GM18517 (cell line): ENCODE results near the gene COPS7A.
A peak's percentile ranks its signal among the peaks of the same experiment; 100 is the strongest.

ENCODE experiments used
- ATAC-seq: cut with Tn5 transposase; IDR thresholded peaks from one replicate; pipeline ENCODE4 v1.9.1; 2021; ENCODE audit warnings: mild to moderate bottlenecking, moderate library complexity; ENCODE audit not compliant: unreplicated experiment

COPS7A gene, protein sequence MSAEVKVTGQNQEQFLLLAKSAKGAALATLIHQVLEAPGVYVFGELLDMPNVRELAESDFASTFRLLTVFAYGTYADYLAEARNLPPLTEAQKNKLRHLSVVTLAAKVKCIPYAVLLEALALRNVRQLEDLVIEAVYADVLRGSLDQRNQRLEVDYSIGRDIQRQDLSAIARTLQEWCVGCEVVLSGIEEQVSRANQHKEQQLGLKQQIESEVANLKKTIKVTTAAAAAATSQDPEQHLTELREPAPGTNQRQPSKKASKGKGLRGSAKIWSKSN

DNA sequence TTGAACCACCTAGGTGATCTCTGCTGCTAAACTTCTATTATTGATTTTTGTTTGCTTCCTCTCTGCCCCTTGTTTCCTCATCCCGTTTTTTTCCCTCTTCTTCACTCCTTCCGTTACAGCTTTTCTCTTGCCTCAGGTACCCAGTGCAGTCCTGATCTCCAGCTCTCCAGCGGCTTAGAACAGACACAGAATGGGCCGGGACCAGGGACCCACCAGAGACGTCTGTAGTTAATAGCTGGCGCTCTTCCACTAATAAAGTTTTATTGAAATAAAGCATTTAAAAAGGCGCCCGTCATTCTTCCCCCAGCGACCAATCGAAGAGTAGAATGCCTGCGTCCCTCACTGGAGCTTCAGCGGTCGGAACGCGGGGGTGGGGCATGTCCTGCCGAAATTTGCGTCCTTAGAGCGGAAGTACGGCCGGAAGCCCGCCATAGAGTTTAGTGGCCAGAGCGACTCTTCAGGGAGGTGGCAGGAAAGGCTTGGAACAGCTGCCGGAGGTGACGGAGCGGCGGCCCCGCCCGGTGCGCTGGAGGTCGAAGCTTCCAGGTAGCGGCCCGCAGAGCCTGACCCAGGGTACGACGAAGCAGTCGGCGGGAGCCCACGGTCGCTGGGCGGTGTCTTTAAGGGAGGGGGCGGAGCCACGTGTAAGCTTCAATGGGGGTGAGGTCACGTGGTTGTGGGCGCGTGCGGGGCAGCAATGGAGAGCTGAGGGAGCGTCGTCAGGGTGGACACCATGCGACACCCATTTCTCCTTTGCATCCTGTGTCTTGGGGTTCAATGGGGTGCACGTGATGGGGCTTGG is at the start of gene COPS7A:
Gene COPS7A (plus strand): TSS at position 440 of the 802 bp plus-strand sequence. CDS start 611 bp downstream, outside the sequence.
- ATAC-seq = peak; percentile 85

DNA sequence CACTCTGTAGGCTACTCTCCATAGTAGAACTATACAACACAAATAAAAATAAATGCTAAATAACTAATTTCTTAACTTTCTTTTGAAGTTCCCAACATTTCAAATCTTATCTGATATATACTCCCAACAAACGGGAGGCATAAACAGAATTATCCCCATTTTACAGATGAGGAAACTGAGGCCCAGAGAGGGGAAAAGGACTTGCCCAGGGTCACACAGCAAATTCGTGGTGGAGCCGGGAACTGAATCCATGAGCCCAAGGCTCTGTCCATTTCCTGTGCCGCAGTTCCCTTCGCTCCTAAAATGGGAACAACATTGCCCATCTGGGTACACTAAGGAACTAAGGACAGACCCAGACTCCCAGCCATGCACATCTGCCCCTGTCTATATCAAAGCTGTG is 46.9 kb upstream of the COPS7A start:
- no peak for ATAC-seq

DNA sequence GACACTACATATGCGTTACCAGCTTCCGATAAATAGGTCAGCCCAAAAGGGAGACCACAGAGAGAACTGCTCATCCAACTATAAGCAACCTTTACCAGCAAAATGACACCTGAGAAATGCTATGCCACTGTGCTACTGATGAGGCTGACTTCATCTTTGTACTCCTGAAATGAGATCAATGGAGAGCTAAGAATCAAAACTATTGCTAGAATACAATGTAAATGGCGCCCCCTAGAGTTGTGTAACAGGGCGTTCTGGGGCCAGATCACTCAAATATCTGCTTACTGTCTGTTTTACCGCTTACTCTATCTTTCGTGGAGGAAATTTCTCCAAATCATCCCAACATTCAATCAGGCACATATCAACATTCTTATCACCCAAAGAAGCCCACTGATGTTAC is 39.2 kb upstream of the COPS7A start:
- ATAC-seq = no peak

DNA sequence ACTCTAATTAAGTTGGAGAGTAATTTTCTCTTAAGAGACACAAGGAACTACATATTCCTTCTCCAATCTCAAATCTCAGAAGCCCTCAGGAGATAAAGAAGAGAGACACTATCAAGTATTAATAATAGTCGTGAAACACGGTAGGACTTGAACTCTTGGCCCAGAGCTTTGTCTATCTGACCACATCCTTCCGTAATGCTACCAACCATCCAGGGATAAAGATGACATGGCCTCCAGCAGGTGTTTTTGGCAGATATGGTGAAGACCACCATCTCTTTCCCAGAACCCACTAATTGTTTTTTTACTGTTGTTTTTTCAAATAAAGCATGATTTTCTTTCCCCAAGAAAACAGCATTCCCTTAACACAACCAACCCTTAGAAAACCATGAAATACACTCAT is 38.0 kb upstream of the COPS7A start:
- no peak for ATAC-seq

DNA sequence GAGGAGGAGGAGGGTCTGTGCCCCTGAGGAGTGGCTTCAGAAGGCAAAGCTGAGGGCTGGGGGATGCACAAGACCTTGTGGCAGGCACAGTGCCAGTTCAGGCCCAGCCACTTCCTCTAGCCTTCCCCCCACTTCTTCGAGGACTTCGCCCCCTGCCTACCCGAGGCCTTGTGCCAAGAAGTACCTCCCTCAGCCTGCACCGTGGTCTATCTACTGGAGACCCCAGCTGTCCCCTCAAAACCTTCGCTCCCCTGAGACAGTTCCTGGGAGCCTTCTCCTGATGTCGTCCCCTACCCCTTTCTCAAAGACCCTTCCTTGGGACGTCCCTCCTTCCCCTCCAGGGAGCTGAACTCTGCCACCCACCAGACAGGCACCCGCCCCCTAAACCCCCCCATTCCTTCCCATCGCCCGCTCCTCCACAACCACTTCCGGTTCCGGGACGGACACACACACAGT is 35.3 kb upstream of the COPS7A start:
- ATAC-seq = peak; percentile 22

DNA sequence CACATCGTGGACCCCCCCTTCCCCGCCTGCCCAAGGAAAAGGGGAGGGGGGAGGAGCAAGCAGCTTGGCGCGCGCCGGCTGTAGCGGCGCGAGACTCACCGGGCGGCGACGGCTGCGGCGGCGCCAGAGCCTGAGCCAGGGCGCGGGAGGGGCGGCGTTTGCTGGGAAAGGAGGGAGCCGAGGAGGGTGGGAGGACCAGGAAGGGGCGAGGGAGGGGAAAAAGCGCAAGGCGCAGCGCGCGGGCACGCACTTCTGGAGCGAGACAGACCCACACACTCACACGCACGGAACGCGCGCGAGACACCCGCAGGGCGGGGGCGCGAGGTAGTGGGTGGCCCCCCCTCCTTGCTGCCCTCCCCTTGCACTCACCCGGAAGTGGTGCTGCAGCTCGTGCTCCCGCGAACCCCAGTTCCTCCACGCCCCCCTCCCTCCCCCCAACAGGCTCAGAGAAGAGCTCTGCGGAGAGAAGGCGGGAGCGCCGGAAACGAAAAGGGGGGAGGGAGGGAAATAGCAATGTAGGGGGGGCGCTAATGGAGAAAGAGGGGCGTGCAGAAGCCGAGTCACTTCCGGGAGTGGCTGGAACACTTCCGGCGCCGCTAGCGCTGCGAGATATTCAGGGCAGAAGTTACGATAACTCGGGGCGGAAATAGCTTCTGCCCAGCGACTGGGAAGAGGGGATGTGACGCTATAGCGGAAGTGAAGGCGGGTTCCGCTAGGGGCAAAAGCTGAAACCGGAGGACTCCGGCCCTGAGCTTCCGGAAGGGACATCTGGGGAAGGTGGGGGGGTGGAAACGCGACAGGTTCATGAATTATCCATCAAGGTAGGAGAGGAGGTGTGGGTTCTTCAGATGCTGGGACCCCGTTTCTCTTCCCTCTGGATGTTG is 34.6 kb upstream of the COPS7A start, which contains the start of gene ZNF384:
Gene ZNF384 (minus strand): TSS at position 377 of the 884 bp plus-strand sequence. CDS start 9,855 bp downstream, outside the sequence.
- peak; percentile 72 for ATAC-seq

DNA sequence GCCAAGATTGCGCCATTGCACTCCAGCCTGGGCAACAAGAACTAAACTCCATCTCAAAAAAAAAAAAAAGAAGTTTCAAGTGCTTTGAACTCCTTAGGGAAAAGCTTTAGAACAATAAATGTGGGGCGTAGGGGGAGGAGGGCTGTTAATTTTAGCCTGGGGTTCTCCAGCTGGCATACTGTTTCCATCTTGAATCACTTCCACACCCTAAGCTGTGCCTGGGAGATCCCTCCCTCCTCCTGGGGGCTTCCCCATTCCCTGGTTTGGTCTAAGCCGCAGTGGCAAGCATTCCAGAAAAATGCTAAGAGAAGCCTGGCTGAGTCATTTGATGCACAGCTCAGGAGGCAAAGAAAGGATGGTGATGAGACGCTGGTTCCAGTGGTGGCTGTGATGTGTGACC is 32.4 kb upstream of the COPS7A start:
- ATAC-seq = no peak

DNA sequence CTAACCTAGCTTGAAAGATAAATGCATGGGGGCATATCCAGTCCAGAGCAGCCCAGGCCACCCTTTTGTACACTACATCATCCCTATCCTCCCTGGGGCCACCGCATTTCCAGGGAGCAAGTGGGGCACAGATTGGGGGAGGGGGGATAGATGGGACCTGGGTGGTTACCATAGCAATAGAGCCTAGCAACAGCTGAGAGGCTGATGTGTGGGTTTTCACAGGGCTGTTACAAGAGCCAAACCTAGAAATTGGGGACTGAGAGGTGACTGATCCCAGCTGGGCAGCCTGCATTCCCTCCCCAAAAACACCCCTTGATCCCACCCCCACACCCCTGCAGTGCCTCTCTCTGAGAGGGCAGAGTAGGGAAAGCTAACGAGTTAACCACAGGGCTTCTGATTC is 31.0 kb upstream of the COPS7A start:
- no peak for ATAC-seq

DNA sequence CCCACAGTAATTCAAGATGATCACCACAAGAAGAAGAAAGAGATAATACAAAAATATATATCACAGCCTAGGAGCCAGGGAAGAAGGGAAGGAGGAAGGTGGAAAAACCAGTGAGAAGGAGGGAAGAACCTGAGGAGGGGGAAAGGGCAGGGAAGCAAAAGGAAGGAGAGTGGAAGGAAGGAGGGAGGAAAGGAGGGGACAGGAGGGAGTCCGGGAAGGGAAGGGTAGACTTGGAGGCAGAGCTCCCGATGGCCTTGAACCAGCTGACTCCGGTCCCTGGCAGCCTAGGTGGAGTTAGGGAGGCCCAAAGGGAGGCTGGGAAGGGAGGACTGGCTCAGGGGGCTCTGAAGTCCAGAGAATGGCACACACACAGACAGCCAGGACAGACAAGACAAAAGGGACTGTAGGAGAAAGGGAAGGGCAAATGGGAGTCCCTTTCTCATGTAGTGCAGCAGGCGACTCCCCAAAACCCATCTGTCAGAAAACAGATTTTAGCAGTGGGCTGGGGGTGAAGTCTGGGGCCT is 30.0 kb upstream of the COPS7A start:
- no peak for ATAC-seq

DNA sequence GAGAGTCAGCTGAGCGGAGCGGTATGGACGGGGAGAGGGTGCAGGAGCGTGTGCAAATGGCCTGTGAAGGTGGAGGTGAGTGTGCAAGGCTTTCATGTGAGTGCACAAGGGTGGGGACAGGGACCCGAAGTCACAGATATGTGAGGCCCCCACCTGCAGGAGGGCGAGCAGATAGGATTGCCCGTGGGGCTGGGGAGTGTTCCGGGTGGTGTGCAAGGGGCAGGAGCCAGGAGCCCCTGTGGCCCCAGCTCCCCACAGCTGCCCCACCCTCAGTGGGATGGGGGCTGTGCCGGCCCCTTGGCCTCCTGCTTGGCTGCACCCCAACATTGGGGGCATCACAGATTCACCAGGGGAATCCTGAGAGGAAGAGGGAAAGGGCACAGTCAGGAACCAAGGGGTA is 29.1 kb upstream of the COPS7A start:
- no peak for ATAC-seq

DNA sequence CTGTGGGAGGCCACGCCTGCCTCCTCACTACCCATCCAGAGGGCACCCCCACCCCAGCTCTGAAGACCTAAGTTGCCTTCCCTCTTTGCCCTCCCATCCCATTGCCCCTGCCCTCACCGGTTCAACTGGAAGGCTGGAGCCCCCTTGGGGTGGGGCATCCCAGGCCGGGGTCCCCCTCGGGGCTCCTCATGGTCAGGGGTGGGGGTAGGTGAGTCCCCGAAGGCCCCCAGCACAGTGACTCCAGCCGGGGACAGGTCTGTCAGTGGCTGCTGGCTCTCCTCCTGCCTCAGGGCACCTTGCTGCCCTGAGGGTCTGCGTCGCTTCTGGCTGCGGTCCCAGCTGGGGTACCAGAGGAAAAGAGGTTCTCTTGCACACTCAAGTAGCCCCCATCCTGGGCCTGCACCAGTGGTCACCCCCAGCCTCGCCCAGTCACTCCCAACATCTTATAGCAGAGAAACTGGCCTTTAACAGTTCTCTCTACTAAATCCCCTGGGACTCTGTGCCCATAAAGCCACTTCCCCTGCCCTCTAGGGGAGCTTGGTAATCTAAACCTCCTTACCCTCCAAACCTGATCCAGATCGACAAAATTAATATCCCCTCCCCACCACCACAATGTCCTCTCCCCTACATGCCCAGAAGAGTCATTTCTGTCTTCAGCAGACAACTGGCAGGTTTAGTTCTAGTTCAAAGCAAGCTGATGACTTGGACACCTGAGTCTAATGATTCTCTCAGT is 28.4 kb upstream of the COPS7A start:
- ATAC-seq = no peak

DNA sequence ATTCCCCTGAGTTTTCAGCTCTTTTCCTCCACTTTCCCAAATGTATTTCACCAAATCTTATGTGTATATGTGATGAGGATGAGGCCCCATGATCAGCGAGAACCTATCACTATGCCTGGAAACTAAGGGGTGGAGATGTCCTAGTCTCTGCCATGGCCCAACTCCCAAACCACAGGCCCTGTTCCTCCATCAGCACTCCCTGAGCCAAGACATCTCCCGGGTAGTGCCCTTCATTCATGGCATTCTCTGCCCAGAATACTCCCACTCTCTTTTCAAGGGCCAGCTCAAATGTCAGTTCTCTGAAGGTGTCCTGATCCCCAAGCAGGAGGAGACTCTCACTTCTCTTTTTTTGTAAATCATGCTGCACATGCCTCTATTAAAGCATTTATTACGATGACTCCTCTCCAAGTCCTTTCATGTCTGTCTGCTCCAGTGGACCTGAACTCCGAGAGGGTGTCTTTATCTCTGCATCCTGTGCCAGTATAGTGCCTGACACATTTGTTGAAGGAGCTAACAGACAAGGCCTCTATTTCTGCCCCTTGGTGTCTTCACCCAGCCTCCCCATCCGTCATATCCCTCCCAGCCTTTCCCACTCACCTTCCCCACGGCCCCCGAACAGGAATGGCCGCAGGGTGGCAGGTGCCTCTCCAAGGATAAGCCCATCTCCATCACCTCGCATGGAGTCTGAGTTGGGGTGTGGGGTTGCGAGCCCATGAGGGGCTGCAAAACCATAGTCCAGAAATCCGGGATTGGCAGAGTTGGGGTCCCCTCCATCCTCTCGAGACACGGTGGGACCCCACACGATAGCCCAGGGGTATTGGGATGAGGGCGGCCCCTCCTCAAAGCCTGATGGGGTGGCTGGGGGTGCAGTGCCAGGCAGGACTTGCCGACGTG is 26.9 kb upstream of the COPS7A start:
- ATAC-seq = no peak

DNA sequence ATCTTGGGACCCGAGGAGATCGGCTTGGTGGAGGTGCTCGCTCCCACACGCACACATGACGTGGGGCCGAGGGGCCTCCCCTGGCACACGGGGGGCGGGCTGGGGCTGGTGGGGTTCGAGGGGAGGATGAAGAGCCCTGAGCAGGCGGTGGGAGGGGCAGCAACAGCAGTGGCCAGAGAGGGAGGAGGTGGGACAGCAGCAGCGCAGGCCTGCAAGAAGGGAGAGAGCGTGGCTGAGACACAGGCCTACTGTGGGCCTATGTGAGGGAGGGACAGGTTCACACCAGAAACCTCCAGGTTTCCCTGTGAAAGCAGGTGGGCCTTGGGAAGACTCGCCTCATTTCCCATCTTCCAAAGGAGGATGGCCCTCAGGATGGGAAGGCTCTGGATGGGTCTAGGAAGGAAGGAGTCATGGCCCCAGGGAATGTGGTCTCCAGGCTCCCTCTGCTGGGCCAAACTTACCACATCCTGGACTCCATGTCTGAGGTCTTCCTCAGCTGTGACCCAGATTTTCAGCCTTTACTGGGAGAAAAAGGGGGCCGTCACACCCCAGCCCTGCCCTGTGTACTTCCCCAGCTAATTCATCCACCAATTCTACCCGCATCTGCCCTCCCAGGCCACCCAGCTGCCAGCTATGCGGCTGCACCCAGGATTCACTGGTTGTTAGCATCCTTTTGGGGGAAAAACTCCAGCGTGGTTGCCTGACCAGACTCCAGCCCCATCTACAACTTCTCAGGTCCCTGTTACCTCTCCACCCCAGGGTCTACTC is 26.1 kb upstream of the COPS7A start:
- no peak for ATAC-seq

DNA sequence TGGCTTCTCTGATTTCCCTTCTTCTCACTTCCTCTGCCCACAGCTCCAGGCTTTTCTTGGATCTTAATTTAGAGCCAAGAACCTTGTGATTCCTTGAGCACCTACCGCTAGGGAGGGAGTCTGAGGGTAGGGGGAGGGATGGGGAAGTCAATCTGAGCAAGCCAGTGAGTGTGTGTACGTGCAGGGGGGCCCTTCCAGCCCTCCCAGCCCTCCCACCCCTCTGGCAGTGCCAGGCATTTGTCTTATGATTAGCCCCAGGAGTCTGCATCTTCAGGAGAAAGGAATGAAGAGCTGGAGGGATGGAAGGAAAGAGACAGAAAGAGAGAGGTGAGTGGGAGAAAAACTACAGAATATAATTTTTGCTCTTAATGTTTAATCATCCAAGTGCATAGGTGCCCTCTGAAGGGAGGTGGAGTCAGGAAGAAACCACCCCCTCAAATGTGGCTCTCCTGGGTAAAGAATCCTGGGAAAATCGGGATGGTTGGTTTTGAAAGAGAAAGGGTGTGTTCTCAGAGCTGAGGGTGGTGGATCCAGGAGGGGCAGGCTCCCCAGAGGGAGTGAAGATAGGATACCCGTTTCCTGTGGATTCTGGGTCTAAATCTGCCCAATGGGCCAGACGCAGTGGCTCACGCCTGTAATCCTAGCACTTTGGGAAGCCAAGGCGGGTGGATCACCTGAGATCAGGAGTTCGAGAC is 25.3 kb upstream of the COPS7A start:
- ATAC-seq = no peak

DNA sequence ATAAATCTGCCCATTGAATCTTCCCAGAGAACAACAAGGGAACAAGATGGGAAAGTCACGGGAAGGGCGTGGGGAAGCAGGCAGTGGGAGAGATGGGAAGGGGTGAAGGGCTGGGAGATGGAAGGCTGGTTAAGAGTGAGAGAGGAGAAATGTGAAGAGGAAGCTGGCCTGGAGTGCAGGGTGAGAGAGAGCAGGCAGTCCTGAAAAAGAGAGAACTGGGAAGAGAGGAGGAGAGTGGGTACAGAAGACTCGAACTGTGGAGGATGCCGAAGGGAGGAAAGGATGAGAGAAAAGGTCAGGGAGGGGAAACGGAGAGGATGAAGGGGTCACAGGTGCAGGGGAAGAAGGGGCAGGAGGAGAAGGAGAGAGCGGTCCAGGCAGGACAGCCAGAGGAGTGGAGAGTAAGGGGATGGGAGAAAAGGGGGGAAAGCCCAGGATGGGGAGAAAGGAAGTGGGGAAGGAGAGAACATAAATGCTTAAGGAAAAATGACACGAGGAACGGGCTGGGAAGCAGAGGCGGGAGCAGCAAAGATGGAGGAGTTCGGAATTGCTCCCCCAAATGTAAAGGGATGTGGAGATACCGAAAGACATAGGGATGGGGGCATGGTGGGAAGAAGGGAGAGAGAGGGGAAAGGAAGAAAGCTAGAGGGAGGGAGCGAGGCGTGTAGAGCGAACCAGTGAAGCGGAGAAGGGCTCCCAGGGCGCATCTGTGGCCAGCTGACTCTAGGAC is 24.4 kb upstream of the COPS7A start:
- no peak for ATAC-seq

DNA sequence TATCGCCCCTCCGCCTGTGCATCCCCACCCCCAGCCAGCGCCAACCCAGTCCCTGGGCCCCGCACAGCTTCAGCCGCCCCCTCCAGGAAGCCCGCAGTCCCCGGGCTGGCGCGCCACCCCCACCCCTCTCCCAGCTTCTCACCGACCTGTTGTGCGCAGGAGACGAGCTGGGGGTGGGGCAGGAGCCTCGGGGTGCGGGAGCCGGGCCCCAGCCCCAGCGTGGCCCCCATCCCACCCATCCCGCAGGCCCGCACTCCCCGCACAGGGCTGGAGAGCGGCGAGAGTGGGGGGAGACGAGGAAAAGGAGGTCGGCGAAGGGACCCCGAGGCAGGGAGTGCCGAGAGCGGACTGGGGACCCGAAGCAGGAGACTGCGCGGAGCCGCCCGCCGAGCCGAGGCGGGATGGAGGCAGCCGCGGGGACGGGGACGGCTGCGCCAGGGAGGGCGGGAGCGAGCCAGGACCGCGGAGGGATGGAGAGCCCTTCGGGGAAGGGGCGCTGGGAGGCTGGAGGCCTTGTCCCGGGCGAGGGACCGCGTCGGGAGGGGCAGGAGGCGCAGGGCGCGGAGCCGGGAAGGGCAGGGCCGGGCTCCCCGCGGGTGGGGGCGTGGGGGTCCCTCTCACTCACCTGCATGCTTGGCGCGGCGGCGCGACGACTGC is 23.7 kb upstream of the COPS7A start:
- no peak for ATAC-seq

DNA sequence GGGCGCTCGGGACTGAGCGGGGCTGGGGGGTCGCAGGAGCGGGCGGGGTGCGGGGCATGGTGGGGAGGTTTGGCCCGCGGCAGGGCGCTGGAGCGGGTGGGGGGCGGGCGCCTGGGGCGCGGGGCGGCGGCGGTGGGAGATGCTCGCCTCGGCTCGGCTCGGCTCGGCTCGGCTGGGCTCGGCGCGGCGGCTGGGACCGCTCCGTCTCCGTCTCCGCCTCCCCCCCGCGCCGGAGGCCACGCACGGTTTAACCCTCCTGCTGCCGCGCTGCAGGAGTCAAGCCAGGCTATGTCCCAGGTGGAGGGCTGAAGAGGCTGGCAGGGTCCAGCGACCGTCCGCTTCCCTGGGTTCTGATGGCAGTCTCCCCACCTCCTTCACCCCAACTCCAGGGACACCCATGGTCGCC is 23.2 kb upstream of the COPS7A start, which contains the start of gene PIANP:
Gene PIANP (minus strand): TSS at position 170 of the 406 bp plus-strand sequence. CDS start 2,754 bp downstream, outside the sequence.
- no peak for ATAC-seq
